GM18505 (cell line): ENCODE measurements around the gene MPHOSPH9.

ENCODE experiments used
- ATAC-seq: cut with Tn5 transposase; IDR thresholded peaks from one replicate; pipeline ENCODE4 v1.9.1; 2021; ENCODE audit not compliant: unreplicated experiment
- POLR2A ChIP-seq: IDR thresholded peaks from 4 replicates; pipeline ENCODE4 v1.6.1; 2011; ENCODE audit warnings: borderline replicate concordance; ENCODE audit not compliant: insufficient read depth, insufficient read length; ENCODE audit errors: extremely low read depth

Gene MPHOSPH9

DNA sequence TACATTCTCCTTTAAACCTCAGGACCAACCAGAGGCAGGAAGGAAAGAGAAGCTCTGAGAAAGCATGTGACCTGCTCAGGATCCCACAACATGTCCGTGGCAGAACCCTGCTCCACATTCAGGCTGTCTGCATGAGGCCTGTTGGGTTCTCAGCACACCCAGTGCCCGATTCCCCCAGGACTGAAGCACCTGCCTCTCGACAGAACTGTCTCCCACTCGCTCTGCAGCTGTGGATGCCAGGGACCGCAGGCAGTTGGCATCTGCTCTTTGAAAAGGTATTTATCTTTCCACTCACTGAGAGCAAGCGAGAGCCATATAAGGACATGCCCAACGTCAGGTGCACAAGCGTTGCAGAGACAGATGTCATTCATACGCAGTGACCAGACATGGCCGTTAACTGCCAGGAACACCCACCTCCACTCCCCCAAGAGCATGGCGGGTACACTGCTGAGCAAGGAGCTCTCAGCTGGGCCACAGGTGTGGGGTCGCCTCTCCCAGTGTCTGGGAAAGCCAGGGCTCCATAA lies 101.0 kb downstream of the MPHOSPH9 start:
- TF ChIP-seq POLR2A = no peak
- ATAC-seq = no peak

- TF ChIP-seq POLR2A = no peak
- ATAC-seq = no peak
Measured at GRCh38 chr12:123131291-123131832, 101.6 kb downstream of the MPHOSPH9 start.

- no peak for TF ChIP-seq POLR2A
- no peak for ATAC-seq
Measured at GRCh38 chr12:123129621-123130020, 103.3 kb downstream of the MPHOSPH9 start.

GRCh38 chr12:123127182-123127495 lies 105.8 kb downstream of the MPHOSPH9 start:
- no peak for TF ChIP-seq POLR2A
- no peak for ATAC-seq

- no peak for ATAC-seq
- no peak for TF ChIP-seq POLR2A
Measured at GRCh38 chr12:123126294-123127181, 106.4 kb downstream of the MPHOSPH9 start.

DNA sequence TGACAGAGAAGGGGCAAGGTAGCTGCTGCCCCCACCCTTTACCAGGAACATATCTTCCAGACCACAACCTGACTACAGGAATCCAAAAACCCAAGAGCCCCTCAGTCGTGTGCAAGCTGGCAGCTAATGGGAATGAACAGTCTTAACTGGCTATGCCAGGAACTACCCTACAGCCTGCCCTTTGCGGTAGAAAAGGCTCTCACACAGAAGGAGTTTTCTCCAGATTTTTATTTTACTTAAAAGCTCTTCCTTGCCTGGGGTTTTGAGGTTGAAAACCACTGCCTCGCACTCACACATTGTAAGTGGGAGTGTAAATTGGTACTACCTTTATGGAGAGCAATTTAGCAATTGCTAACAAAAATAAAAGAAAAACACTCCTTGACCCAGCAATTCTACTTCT lies 110.3 kb downstream of the MPHOSPH9 start:
- ATAC-seq = no peak
- no peak for TF ChIP-seq POLR2A

- no peak for ATAC-seq
Measured at GRCh38 chr12:123121670-123122069, 111.3 kb downstream of the MPHOSPH9 start.

GRCh38 chr12:123120452-123121166 lies 112.3 kb downstream of the MPHOSPH9 start:
- peak; percentile 23 for ATAC-seq

More at GRCh38 chr12:123121670-123122069, 111.3 kb downstream of the MPHOSPH9 start:
- no peak for TF ChIP-seq POLR2A

GRCh38 chr12:123119808-123120207 lies 113.1 kb downstream of the MPHOSPH9 start:
- TF ChIP-seq POLR2A = no peak
- peak; percentile 69 for ATAC-seq

More at GRCh38 chr12:123120452-123121166, 112.3 kb downstream of the MPHOSPH9 start:
- no peak for TF ChIP-seq POLR2A

- TF ChIP-seq POLR2A = no peak
- ATAC-seq = no peak
Measured at GRCh38 chr12:123118497-123118896, 114.4 kb downstream of the MPHOSPH9 start.

DNA sequence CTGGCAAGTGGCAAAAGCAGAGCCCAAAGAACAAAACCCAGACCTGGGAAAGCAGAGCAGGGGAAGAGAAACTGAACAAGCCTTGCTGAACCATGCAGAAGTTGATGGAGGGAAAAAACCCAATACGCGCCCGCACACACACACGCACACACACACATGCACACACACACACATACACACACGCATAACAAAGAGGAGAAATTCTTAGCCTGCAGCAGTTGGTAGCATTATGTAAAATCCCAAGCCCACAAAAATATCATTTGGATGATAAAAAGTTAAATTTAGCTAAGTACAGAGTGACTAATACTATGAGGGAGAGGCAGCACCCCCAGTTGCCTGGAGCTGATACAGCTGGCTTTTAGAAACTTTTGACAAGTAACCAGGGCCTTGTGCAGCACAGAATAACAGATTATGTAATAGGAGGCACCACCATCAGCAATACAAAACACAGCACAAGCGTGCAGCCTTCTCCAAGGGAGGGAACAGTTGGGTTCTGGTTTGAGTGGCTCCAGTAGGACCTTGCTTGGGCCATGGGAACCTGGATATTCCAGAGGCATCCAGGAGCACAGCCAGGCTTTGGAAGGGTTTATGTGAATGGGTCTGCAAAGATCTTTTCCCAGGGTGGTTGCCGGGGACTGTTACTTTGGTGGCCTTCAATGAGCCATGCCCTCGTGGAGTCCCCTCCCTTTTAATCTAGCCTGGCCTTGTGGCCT lies 117.4 kb downstream of the MPHOSPH9 start:
- no peak for ATAC-seq
- TF ChIP-seq POLR2A = no peak

- TF ChIP-seq POLR2A = no peak
- no peak for ATAC-seq
Measured at GRCh38 chr12:123114304-123115083, 118.4 kb downstream of the MPHOSPH9 start.
